22Rv1 (cell line): Measurements from ENCODE around the gene MT4.
A peak's percentile ranks its signal among the peaks of the same experiment; 100 is the strongest.

Source experiments
- ZFX ChIP-seq: fragments of 450-650 bp; IDR thresholded peaks from 2 replicates; pipeline ENCODE4 v1.6.1; 2017; ENCODE audit warnings: antibody characterized with exemption, borderline replicate concordance
- TF ChIP-seq, protein P1 (sequence below): fragments of 450-650 bp; IDR thresholded peaks from 2 replicates; pipeline ENCODE4 v1.5.1; 2017; ENCODE audit warnings: mild to moderate bottlenecking

- TF ChIP-seq, protein P1, sequence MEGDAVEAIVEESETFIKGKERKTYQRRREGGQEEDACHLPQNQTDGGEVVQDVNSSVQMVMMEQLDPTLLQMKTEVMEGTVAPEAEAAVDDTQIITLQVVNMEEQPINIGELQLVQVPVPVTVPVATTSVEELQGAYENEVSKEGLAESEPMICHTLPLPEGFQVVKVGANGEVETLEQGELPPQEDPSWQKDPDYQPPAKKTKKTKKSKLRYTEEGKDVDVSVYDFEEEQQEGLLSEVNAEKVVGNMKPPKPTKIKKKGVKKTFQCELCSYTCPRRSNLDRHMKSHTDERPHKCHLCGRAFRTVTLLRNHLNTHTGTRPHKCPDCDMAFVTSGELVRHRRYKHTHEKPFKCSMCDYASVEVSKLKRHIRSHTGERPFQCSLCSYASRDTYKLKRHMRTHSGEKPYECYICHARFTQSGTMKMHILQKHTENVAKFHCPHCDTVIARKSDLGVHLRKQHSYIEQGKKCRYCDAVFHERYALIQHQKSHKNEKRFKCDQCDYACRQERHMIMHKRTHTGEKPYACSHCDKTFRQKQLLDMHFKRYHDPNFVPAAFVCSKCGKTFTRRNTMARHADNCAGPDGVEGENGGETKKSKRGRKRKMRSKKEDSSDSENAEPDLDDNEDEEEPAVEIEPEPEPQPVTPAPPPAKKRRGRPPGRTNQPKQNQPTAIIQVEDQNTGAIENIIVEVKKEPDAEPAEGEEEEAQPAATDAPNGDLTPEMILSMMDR = peak; percentile 52
- TF ChIP-seq ZFX = no peak
Measured at GRCh38 chr16:56534847-56535383, 30.0 kb upstream of the MT4 start.
